GM21381 (cell line): ENCODE results near the gene MTHFSD.
A peak's percentile ranks its signal among the peaks of the same experiment; 100 is the strongest.
"Not testable (repeated sequence)": the region's sequence is repeated elsewhere in the genome, so short reads cannot be mapped to it uniquely, and the experiment has no call there.

ENCODE experiments used
- ATAC-seq: cut with Tn5 transposase; IDR thresholded peaks from one replicate; pipeline ENCODE4 v1.9.1; 2021; ENCODE audit warnings: mild to moderate bottlenecking, moderate library complexity; ENCODE audit not compliant: unreplicated experiment

The MTHFSD gene, protein sequence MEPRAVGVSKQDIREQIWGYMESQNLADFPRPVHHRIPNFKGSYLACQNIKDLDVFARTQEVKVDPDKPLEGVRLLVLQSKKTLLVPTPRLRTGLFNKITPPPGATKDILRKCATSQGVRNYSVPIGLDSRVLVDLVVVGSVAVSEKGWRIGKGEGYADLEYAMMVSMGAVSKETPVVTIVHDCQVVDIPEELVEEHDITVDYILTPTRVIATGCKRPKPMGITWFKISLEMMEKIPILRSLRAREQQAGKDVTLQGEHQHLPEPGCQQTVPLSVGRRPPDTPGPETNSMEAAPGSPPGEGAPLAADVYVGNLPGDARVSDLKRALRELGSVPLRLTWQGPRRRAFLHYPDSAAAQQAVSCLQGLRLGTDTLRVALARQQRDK

DNA sequence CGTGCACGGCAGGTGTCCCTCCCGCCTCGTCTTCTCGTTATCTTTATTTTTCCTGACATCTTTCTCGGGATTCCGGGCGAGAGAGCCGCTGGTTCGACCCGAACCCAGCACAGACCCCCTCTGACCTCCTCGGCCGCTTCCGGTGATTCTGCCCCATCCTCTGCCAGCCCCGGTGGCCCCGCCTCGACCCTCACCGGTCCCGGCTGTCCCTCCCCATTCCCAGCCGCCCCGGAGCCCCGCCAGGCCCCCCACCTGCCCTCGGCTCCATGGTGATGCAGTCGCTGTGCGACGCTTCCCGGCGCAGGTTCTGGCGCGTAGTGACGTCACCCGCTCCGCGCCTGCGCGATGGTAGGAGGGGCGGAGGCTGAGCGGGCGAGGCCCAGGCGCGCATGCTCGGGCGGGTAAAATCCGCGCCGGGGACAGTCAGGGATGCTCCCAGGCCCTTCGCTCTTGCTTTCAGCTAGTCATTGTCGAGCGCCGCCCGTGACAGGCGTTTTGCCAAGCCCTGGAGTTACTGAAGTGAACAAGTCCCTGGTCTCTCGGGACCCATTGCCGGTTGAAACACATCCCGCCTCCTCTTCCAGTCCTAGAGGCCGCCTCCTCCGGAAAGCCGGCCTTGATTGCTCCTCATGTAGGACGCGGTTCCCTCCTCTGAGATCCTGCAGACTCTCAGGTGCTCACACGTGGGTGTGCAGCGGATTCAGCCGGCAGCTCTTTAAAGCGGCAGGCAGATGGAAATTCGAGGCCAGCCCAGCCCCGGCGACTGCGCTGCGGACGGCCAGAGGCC lies at the start of gene MTHFSD:
Gene MTHFSD, minus strand, starts transcription at position 319 of the 787 bp plus-strand sequence. Its CDS starts 51 bp downstream, at position 268.
- ATAC-seq: peak; percentile 87

DNA sequence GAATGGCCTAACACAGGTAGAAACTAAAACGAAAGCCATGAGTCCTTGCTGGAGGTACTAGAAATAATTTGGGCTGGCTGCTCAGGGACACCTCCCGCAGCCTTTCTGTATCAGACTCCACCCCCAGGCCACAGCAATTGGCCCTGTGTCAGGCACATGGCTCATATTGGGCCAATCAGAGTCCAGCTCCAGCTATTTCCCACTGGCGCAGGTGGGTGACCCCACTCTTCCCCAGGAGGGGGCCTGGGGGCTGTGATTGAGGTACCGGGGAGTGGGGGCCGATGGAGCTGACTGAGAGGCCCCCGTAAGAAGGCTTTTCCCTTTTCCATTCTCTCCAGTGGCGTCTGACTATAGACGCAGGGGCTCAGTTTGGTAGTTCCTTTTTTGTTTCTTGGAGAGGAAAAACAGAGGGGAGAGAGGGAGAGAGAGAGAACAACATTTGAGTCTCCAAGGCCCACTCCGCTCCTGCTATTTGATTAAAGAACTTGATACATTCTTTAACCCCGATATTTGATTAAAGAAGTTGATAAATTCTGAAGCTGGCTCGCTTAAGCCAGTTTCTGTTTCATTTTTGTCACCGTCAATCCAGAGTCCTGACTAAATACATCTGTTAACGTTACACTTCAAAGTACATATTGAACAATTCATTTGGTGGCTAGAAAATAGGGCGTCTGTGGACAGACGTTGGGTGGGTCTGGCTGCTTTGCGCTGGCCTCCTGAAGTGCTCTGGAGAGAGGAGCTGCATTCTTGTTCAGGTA lies 49.6 kb upstream of the MTHFSD start:
- ATAC-seq: no peak

DNA sequence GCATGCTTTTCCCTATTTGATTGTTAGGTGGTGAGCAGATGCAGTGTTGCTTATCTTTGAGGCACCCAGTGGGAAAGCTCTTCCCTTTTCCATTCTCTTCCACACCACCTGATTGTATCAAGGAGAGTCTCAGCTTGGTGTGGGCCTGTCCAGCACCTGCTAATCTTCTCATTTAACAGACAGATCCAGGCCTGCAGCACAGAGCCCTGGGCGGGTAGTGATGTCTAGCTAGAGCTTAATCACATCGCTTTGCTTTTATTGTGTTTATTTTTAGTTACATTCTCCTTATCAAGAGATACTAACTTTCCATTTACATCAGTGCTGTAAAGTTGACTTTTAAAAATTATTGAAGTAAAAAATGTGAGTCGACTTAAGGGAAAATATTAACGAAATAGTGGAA lies 47.5 kb upstream of the MTHFSD start:
- ATAC-seq: no peak

DNA sequence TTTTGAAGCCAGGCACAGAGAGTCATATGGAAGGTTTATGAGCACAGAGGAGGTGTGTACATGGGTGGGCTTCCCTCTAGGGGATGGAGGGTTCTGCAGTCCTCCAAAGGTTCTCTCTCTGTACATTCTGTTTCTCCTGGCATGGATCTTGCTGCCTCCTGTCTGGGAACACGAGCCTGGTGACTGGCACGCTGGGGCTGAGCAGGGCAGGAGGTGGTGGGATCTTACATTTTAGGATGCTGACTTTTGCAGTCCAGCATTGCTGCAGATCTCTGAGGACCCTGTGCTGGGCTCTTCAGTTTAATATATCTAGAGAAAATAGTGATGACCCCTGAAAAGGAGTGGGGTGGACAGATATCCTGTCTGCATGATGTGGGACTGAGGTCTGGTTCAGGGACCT lies 46.3 kb upstream of the MTHFSD start:
- no peak for ATAC-seq

DNA sequence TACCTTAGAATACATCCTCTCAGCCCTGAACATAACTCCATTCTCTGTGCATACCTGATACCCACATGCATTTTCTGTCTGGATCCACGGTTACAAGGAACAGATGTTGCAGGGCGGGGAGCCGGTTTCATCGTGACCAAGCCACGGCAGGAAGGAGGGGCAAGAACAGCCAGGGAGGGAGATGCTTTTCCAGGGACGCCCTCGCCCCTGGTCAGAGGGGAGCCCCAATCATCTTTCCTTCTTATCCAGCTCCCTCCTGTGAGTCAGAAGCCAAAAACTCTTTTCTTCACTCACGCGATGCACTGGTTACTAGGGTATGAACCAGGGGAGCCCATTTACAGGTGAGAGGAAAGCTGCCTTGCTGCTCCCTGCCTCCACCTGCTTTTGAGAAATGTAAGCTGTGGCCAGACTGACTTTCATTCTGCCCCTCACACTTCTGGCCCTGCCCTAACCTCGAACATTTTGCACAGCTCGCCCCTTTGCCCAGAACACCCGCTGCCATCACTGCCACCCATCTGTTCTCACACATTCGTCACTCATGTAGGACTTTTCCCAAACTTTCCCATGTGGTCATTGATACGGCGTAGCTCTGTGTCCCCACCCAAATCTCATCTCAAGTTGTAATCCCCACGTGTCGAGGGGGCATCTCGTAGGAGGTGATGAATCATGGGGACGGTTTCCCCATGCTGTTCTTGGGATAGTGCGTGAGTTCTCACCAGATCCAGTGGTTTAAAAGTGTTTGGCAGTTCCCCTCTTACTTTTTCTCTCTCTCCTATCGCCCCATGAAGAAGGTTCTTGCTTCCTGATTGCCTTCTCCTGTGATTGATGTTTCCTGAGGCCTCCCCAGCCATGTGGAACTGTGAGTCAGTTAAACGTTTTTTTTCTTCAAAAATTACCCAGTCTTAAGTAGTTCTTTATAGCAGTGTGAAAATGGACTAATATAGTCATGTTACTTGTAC lies 43.9 kb upstream of the MTHFSD start:
- ATAC-seq: no peak

DNA sequence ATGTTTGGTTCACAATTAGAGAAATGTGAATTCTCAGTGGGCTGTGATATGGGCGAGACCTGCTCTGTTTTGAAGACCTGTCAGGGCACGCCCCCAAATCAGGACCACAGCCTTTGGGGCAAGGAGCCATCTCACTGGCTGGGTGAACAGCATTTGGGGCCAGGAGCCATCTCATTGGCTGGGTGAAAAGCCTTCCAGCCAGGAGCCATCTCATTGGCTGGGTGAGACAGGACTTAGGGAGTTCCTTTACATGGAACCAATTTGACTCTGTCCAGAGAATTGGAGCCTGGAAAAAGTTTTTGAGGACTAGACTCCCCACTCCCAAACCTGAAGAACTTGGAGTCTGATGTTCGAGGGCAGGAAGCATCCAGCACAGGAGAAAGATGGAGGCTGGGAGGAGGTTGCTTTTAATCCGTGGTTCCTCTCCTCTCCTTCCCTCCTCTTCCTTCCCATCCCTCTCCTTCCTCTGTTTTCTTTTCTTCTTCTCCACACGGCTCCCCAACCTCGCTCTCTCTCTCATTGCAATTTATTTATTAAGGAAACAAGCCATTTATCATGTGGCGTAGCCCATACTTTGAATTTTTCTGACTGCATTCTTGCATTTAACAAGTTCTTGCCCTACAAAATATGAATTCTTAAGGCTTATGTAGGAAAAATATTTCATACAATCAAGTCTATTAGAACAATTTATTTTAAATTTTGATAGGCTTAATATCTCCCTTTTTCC lies 43.0 kb upstream of the MTHFSD start:
- ATAC-seq: no peak

DNA sequence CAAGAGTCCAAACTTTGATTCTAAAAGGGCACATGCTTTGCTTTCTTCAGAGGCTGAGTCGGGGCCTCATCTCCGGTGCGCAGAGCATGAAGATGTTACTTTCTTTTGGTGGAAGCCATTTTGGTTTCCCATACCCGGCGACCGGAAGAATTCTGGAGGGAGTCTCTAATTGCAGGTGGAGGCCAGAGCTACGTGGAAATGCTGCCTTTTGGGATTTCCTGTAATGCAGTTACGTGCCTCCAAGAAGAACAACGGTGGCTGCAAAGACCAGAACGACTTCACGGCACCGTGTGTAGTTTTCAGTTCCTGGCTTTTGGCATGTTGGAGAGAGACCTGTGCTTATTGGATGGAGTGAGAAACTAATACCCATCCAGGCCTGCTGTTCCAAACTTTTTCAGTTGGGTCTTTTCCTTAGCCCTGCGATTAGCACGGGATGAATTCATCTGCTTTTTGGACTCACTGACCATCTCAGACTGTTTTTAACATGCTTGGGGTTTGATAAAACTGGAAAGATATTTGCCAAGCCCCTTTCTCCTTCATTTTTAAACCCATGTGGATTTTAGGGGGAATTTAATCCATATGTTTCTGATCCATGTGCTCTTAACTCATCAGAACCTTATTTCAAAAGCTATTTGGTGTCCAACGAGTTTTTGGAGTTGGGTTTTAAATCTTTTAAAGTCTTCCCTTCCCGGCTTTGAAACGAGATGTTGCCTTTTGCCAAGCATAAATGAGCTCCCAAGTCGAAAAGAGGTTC lies 42.3 kb upstream of the MTHFSD start:
- ATAC-seq: no peak

DNA sequence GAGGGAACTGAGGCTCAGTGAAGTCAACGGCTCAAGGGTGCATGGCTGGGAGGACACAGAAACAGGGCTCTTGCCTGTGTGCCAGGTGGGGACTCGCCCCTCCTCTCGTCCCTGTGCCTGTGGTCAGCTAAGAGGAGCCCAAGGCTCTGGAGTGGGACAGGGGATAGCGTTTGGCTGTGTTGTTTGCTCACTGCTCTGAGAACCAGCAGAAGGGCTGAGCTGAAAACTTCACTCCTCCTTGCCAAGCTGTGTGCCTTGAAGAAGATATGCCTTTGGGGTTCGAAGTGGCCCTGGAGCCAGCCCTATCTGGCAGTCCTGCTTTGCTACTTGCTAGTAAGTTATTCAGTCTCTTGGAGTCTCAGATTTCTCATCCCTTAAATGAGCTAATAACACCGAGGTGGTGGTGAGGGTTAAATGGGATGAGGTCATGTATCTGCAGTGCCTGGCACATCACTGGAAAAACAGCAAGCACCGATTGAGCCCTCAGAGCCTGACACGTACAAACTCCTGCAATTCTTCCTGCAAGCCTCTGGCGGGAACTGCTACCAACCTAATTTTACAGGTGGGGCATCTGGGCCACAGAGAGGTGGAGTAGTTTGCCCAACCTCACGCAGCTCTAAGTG lies 41.1 kb upstream of the MTHFSD start:
- ATAC-seq: no peak

DNA sequence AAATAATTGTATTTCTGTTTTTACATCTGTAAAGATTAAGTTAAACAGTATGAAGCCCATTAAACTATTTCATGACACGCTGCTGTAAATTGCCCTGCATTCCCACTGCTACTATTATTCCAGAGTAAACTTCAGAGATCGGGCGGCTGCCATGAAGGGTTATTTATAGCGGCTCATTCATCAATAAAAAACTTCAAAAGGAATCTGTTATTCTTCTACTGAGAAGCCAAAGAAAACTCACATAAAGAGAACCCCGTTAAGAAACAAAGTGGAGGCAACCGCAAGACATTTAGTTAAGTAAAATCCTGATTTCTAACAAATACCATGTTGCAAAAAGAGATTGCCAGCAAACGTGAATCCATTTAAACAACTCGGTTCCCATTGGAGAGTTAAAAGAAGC lies 39.7 kb upstream of the MTHFSD start:
- ATAC-seq: no peak

DNA sequence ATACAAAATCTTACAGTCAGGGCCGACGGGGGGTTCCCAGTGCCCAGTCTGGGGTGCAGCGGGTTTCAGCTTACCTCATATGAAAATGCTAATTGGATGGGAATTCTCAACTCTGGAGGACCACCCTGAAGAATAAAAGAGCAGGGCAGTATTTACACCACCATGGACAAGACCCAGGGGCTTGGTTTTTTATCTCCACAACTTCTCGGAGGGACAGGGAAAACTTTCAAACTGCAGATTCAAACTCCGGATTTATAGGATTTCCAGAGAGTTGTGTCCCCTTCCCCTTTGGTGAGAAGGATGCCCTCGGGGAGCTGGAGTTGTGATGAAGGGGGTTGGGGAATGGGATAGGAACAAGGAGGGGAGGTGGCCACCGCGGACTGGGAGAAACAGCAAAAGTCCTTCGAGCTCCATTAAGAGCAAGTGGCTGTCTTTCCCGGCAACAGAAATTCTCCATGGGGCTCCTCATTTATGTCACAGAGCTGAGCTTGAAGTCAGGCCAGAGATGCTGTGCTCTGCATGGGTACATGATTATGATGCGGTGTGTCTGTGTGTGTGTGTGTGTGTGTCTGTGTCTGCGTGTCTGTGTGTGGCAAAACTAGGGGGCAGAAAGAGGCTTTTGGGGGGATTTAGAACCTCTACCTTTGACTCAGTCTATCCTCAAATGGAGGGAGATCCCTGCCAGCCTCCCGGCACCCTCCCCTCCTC lies 39.0 kb upstream of the MTHFSD start:
- no peak for ATAC-seq

DNA sequence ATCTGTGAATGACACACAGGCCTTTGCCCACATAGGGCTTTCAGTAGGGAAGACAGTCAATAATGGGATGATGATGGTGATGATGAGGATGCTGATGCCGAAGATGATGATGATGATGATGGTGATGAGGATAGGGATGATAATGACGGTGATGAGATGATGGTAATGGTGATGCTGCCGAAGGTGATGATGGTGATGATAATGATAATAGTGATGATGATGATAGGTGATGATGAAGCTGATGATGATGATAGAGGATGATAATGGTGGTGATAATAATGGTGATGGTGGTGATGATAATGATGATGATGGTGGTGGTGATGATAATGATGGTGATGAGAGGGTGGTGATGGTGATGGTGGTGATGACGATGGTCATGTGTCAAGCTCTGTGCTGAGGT lies 36.2 kb upstream of the MTHFSD start:
- no peak for ATAC-seq

DNA sequence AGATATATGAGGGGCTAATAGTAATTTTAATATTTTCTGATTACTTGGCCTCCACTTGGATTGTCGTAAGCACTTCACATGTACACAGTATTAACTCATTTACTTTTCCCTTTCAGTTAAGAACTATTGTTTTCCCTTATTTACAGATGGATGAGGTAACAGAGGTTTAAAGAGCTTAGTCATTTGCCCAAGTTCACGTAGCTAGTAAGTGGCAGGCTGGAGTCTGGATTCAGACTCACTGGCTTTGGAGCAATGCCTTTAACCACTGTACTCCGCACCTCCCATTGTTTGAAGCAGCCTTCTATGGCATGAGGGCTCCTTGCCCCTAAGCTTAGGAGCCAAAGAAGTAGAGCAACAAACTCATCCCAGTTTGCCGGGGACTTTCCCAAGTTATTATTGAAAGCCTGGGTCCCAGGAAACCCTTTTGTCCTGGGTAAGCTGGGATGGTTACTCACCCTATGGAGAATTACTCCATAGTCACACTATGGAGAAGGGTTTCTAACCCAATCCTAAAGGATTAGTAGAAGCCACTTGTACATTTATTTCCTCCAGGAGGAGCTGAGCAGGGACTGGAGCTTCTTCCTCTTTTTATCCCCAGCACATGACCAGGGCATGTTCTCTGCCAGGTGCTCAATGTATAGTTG lies 35.6 kb upstream of the MTHFSD start:
- no peak for ATAC-seq

DNA sequence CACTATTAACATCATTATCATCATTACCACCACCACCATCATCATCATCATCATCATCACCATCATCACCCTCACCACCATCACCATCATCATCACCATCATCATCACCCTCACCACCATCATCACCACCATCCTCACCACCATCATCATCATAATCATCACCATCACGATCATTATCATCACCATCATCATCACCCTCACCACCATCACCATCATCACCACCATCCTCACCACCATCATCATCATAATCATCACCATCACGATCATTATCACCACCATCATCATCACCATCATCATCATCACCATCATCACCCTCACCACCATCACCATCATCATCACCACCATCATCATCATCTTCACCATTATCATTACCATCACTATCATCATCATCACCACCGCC lies 32.9 kb upstream of the MTHFSD start:
- ATAC-seq: not testable (repeated sequence)

DNA sequence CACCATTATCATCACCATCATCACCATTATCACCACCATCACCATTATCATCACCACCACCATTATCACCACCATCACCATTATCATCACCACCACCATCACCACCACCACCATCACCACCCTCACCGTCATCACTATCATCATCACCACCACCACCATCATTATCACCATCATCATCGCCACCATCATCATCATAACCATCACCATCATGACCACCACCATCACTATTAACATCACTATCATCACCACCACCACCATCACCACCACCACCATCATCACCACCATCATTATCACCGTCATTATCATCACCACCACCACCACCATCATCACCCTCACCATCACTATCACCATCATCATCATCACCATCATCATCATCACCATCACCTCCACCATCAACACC lies 32.5 kb upstream of the MTHFSD start:
- ATAC-seq: no peak

DNA sequence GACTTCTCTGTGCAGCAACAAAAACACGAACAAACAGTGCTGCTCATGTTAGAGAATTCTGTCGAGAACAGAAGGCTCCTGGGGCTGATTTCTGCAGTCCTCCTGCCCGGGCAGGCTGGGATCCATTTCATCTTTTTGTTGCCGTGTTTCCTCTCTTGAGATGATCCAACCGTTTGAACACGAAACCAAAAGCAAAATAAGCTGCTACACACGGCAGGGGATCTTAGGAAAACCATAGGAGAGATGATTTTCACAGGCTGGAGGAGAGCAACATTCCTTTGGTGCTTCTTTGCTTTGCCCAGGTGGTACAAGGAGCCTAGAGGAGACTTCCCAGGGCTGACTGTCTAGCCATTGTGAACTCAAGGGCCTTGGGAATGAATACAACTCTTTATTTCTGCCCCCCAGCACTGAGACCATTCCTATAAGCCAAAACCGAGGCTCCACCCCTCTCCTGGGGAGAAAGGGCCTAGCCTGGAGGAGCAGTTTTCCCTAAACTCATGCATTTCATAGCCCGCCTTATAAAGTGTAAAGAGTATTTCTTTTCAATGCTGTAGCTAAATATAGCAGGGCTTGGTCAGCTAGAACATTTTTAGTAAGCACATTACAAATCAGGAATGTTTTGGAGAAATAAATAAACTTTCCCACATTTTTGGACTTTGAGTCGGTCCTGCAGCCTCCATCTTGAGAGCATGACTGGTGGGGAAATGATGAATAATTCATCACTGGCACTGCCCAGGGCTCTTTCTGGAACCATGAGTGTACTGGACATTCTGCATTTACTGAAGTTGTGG lies 31.0 kb upstream of the MTHFSD start:
- no peak for ATAC-seq
